Mucosa of descending colon (tissue), 3 donors: ENCODE measurements around the gene PPP2R3B. TPM values are rescaled to one million over a fixed set of nuclear protein-coding genes. Genes with fewer than 3 reads are reported as not detected.
"Not testable (repeated sequence)": the region's sequence is repeated elsewhere in the genome, so short reads cannot be mapped to it uniquely, and the experiment has no call there.

Experiments
- ATAC-seq: fragments of 200-7000 bp; cut with Tn5 transposase; one replicate; pipeline ENCODE4 v1.9.1; 2020; ENCODE audit warnings: mild to moderate bottlenecking, moderate library complexity
- DNase-seq, 3 donors: peaks; one replicate each; pipeline ENCODE4 v3.0.0-alpha.2; 2020
- H3K36me3 ChIP-seq: fragments of 200-600 bp; one replicate; pipeline ENCODE4 v1.8.0; 2021; ENCODE audit warnings: low read depth, mild to moderate bottlenecking
- H3K4me1 ChIP-seq: fragments of 200-600 bp; one replicate; pipeline ENCODE4 v1.8.0; 2021; ENCODE audit warnings: low read depth, mild to moderate bottlenecking
- H3K4me3 ChIP-seq: fragments of 200-600 bp; one replicate; pipeline ENCODE4 v1.8.0; 2021; ENCODE audit warnings: mild to moderate bottlenecking
- H3K9me3 ChIP-seq: fragments of 200-600 bp; one replicate; pipeline ENCODE4 v1.8.0; 2021; ENCODE audit warnings: mild to moderate bottlenecking
- CTCF ChIP-seq: fragments of 200-600 bp; IDR thresholded peaks from one replicate; pipeline ENCODE4 v1.8.0; 2022; ENCODE audit warnings: antibody characterized with exemption, mild to moderate bottlenecking
- intact Hi-C, 2 donors: fragments of 100-400 bp; cut with DNase I in 1 of 2; cut with micrococcal nuclease in 1 of 2; formaldehyde crosslinking; loops; one replicate each; pipeline versions ENCODE4 v1.11.0 to v1.11.1; 2022; cut with DNase I, micrococcal nuclease
- total RNA-seq, 3 donors: library from RNA; stranded (reverse); fragmentation: NEBNext Ultra II Directional in 2 of 3; extraction: Animal tissue kit (Norgen Biotek cat#: 25700) in 2 of 3; gene quantifications; one replicate each; pipeline versions ENCODE4 v1.2.1 to v1.2.4, GENCODE V29; 2021 to 2023
- donor health status: DM: no; HTN: no; CAD: no; lungs with moderate emphysema.
- donor health status: DM: no; HTN: no; CAD: no.
- donor health status: DM: no; HTN: yes; CAD: no.

PPP2R3B gene
- total RNA-seq, 3 donors from 2014 or later: 9.2 to 11.6 (median 11.2) TPM

GRCh38 chrX:329291-329910 is 57.3 kb downstream of the PPP2R3B start:
- H3K36me3 ChIP-seq: no peaks in the 10 kb centered on the region
- no peak for TF ChIP-seq CTCF
- DNase-seq (peak in 2 of 3 donors; percentile 10 to 39), ATAC-seq (no peak)
- H3K4me3 ChIP-seq: no peak overlapping the region
- no peaks in the 10 kb centered on the region for H3K9me3 ChIP-seq
- intact Hi-C loops: no loop called here
- H3K4me1 ChIP-seq: peaks cover 7% of the 10 kb centered on the region

- Histone ChIP-seq H3K36me3 (no peaks in the 10 kb centered on the region), H3K4me1 (peaks cover 11% of the 10 kb centered on the region), H3K4me3 (no peak overlapping the region), H3K9me3 (no peaks in the 10 kb centered on the region)
- intact Hi-C loops: no loop called here
- no peak for ATAC-seq
- no peak for TF ChIP-seq CTCF
- peak in 2 of 3 donors; percentile 23 to 47 for DNase-seq
These were observed 59.0 kb downstream of the PPP2R3B start for GRCh38 chrX:327660-328126.

- intact Hi-C loops, H3K36me3 ChIP-seq, H3K4me3 ChIP-seq, H3K9me3 ChIP-seq: not testable (repeated sequence)
- peaks cover 19% of the 10 kb centered on the region for H3K4me1 ChIP-seq
- ATAC-seq: peak; percentile 12
- peak; percentile 30 to 47 (median 40) for DNase-seq
These were observed 62.0 kb downstream of the PPP2R3B start for GRCh38 chrX:324664-325063.

GRCh38 chrX:323721-324628 is 62.7 kb downstream of the PPP2R3B start:
- TF ChIP-seq CTCF: no peak
- intact Hi-C loops: no loop called here
- peak; percentile 59 to 72 (median 65) for DNase-seq

GRCh38 chrX:320126-320783 is 66.5 kb downstream of the PPP2R3B start:
- DNase-seq: peak; percentile 38 to 66 (median 59)
- Histone ChIP-seq H3K4me3 (no peak overlapping the region), H3K9me3 (no peaks in the 10 kb centered on the region), H3K36me3 (peaks cover 3% of the 10 kb centered on the region), H3K4me1 (peaks cover 16% of the 10 kb centered on the region)
- intact Hi-C loops: no loop called here
- no peak for ATAC-seq
- no peak for TF ChIP-seq CTCF

More at GRCh38 chrX:323721-324628, 62.7 kb downstream of the PPP2R3B start:
- H3K9me3 ChIP-seq: no peaks in the 10 kb centered on the region
- peaks cover 19% of the 10 kb centered on the region for H3K4me1 ChIP-seq
- H3K36me3 ChIP-seq: no peaks in the 10 kb centered on the region
- peak; percentile 60 for ATAC-seq
- no peak overlapping the region for H3K4me3 ChIP-seq
